HK-2 (cell line): ENCODE measurements around the gene IFI44L.

Experiments
- DNase-seq: peaks from one replicate; pipeline ENCODE4 v3.0.0-alpha.2; 2018; ENCODE audit not compliant: unreplicated experiment

IFI44L gene

DNA sequence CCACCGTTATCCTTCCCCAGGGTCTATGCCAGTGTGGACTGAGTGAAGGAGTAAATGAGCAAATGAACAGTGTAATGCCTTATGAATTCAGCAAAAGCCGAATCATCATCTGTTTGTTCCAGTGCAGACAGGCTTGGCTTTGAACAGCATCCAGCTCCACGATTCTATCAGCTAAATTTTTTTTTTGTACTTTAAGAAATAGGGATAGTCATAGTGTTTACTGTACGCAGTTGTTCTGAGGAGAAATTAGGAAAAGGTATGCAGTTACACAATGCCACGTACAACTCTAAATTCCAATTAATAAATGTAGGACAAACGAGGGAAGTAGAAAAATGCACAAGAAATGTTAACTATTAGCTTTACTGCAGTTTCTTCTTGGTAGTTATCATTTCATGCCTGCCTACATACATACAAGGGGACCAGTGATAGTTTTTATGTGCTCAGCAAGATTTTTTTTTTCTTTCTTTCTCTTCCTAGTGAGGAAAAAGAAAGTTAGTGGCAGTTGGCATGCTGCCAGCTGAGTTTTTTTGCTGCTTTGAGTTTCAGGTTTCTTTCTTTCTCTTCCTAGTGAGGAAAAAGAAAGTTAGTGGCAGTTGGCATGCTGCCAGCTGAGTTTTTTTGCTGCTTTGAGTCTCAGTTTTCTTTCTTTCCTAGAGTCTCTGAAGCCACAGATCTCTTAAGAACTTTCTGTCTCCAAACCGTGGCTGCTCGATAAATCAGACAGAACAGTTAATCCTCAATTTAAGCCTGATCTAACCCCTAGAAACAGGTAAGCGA, at the start of gene IFI44L:
Gene IFI44L, plus strand, starts transcription at position 646 of the 777 bp plus-strand sequence. CDS start 7,468 bp downstream, outside the sequence.
- DNase-seq: peak; percentile 10

DNA sequence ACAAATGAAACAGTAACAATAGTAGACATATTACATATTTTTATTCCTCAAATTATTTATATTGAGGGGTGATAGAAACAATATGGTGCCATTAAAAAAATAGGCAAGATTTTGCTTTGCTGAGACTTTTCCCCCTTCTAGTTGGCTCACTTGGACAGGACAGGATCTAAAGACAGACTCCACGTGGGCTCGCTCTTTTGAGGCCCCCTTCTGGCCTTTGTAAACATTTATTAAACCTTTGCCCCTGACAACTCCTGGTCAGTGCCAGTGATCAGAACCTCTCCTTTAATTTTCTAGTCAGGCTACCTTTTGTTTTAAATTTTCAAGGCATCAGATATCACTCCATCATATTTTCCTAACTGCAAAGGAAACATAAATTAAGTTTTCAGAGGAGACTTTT, 49.7 kb upstream of the IFI44L start:
- DNase-seq: no peak

DNA sequence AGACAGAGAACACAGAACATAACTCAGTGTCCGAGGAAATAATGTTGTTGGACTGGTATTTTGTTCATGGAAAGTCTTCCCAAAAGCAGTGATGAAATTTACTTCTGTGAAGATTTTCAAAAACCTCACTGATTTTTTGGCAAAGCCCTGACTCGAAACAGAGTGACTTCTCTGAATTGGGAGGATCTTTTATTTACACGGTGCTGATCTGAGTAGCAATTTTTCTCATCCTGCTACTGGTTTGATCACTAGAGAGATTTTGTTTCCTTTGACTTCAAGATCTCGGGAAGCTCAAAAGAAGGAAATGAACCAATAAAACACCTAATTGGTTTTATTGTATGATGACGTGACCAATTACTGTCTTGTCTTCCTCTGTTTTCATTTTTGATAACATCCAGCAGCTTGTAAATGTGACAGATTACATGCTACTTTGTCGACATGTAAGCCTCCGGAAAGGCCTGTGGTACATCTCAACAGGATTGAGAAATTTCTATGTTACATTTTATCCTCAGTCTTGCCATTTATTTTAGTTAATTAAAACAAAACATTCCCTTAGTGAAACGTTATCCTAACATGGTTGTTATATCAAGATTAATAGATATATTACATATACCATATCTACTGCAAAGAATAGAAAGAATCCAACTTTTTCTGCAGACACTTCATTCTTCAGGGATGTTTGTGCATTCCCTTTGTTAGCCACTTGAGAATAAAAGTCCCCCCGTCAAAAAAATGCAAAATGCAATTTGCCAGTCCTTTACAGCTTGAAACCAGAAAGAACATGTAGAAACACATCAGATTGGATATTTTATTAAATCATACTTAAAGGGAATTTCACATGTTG, 42.8 kb upstream of the IFI44L start:
- DNase-seq: no peak

DNA sequence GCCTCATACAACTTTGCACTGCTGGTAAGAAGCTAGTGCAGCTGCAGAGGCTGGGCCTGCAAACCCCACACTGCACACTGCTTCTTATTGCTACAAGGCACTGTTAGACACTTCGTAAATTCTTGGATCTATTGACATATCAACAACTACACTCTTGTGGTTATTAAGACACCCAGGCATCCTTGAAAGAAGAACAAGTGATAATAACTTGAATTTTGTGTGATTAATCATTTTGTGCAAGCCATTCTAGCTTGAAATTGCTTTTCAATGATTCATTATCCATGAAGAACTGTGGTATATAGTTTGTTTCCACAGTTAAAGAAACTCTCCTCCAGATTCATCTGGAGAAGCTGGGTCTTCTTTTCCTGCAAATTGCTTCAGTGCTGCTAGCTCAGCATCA, 33.7 kb upstream of the IFI44L start:
- DNase-seq: no peak

DNA sequence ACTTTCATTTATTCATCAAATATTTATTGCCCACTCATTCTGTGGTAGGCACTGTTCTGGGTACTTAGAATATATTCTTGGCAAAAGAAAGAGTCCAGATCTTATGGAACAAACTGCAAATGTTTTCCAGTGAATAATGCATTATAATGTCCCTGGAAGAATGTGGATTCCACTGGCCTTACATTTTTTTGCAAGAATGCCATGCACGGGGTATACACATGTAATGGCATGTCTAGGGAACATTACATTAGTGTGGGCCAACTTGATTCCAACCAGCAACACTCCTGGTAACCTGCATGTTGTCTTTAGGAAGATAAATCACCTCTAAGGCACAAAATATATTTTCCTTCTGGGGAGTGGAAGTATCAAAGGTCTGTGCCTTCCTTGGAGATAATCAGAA, 33.0 kb upstream of the IFI44L start:
- no peak for DNase-seq

DNA sequence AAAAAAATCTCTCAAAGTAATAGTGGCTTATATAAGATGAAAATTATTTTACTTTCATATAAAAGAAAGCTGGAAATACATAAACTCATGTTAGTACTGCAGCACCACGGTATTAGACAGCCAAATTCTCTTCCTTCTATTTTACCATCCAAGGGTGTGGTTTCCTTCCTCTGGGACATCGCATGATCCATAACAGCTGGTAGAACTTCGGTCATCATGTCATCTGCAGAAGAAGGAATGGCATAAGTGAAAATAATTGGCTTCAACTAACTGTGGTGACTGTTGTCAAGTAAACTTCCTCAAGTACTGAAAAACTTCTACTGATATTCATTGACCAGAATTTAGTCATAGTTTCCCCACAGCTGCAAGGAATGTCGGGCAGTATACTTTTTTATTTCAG, 28.3 kb upstream of the IFI44L start:
- no peak for DNase-seq

DNA sequence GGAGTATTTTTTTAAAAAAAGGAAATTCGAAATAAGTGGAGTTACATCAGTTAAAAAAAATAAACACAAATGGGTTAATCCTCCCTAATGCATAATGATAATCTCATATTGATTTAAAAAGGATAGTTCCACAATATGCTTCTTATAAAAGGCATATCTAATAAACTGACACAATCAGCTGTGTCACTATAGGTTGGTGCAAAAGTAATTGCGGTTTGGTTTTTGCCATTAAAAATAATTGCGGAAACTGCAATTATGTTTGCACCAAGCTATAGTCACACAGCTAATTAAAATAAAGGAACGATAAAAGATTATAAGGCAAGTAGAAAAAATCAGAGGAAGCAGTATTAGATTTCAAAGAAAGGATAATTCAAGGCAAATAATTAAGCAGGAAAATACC, 21.0 kb upstream of the IFI44L start:
- no peak for DNase-seq

DNA sequence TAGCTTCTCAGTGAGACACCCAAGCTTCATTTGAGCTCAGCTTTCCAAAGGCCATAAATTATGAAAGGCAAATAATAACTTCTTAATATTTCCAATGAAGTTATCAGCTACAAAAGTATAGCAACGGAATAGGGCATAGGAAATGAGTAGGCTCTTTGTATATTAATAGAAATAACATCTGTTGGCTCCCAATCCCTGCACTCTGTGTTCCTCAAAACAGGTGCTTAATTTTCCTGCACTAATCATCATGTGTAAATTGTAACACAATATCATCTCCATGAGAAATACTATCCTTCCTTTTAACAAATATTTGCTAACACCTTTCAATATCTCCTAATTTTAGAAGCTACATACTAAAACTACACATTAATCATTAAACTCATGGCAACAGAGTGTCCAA, 19.2 kb upstream of the IFI44L start:
- DNase-seq: no peak

DNA sequence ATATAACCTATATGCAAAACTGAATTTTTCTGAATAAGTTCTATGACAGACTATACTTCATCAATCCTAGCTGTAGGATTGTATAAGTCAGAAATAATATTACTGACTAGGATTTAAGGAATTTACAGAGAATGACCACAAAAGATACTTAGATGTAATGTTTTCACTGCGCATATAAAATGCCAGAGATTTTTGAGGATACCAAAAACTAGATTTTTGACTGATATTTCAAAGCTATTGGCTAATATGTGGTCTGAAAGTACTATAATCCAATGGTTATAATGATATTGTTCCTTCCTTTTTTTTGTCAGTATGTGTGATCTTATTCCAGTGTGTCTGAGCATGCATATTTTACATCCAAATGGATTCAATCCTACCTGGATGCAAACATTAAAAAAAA, 17.0 kb upstream of the IFI44L start:
- DNase-seq: no peak

DNA sequence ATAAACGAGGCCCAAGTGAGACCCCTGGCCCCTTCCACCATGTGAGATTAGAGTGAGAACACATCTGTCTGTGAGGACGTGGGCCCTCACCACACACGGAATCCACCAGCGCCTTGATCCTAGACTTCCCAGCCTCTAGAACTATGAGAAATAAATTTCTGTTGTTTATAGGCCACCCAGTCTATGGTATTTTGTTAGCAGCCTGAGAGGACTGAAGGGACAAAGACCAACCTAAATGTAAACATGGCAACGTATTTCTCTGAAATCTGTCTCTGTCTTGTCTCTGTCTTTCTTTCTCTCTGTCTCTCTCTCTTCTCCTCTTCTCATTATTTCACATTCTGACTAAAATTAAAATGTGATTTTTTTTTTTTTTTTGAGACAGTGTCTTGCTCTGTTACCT, 15.6 kb upstream of the IFI44L start:
- DNase-seq: no peak

DNA sequence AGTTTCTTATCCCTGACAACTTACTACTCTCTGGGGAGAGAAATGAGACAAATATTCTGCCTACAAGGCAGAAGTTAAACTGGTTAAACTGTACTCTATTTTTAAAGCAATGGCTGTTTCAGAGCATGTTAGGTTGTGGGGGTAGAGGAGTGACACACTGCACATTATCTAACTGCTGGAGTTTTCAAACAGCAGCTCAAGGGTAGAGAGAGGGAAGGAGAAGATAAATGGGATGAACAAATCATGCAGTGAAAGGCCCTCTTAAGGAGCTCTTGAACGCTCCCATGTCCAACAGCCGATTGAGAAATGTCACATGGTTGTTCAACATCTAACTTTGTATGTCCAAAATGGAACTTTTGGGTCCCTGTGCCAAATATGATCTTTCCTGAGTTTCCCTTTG, 14.0 kb upstream of the IFI44L start:
- no peak for DNase-seq

DNA sequence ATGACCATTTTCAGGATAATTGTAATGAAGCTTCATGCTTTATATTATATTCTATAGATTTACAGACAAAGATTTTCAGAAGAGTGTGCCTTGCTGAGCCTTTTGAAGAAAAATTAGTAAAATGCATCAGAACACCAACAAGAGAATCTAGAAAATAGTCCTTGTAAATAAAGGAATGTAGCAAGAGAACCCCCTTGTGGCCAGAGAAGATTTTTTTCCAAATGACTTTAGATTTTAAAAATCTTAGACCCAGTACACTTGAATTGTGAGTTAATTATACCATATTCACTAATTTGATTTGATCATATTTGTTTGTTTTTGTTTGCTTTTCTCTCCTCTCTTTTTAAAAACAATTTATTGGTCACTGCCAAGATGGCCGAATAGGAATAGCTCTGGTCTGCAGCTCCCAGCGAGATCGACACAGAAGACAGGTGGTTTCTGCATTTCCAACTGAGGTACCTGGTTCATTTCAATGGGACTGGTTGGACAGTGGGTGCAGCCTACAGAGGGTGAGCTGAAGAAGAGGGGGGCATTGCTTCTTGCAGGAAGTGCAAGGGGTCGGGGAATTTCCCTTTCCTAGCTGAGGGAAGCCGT, 12.8 kb upstream of the IFI44L start:
- DNase-seq: no peak

DNA sequence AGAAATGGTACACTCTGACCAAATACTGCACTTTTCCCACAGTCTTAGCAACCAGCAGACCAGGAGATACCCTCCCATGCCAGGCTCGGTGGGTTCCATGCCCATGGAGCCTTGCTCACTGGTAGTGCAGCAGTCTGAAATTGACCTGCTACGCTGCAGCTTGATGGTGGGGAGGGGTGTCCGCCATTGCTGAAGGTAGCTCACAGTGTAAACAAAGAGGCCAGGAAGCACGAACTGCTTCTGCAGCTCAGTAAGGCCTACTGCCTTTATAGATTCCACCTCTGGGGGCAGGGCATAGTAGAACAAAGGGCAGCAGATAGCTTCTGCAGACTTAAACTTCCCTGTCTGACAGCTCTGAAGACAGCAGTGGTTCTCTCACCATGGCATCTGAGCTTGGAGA, 12.3 kb upstream of the IFI44L start:
- no peak for DNase-seq

DNA sequence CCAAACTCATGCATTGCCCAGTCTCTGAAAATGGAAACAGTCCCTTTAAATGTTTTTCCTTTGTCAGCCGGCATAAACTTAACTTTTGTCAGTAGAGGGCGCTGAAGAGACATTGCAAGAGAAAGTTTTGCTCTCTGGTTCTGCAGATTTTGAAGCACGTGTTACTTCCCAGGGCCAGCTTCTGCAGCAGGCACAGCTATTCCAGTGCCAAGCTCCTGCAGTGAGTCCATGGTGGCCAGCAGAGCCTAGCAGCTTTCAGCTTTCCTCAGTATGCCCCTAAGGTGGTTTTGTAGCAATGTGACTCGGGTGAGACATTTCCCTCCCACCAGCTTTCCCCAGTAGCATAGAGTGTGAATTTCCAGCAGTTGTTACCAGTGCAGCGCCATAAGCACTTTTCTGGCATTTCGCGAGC, 2.6 kb upstream of the IFI44L start:
- DNase-seq: peak; percentile 53

DNA sequence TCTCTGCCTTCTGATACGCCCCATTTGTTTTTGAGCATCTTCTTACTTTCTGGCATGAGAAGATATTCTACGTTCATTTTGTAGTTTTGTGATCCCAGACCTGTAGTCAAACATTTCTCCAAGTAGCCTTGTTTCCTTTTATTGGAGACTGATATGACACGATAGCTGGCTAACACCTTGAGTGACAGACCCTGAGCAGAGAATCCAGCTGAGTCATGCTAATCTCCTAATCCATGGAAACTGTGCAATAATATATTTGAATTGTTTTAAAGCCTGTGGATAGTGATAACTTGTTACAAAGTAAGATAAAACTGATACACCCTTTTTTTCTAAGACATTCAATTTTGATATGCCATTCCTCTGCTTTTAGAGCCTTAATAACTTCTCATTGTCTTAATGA, 1.2 kb upstream of the IFI44L start:
- DNase-seq: no peak

DNA sequence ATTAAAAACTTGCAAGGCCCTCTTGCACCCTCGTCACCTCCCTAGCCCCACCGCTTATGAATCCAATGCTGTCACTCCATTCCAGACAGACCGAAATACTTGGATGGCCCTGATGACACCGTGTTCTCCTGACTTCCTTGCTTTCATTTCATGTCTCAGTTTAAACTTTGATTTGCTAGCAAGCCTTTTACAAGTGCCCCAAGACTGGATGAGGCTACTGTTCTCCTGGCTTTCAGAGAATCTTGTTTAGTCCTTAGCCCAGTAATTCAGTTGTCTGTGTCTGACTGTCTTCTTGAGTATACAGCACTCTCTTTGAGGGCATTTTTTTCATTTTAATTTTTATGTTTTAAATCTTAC, 824 bp upstream of the IFI44L start:
- DNase-seq: peak; percentile 6

DNA sequence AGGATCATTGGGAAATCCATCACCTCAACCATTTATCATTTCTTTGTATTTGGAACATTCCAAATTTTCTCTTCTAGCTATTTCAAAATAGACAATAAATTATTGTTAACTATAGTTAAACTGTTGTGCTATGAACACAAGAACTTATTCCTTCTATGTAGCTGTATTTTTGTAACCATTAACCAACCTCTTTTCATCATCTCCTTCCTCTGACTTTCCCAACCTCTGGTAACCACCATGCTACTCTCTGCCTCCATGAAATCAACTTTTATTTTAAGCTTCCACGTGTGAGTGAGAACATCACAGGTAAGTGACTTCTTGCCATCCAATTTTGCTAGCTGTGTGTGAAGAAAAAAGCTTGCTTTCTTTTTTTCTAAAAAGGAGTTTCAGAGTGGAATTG, 418 bp downstream of the IFI44L start:
- DNase-seq: no peak

DNA sequence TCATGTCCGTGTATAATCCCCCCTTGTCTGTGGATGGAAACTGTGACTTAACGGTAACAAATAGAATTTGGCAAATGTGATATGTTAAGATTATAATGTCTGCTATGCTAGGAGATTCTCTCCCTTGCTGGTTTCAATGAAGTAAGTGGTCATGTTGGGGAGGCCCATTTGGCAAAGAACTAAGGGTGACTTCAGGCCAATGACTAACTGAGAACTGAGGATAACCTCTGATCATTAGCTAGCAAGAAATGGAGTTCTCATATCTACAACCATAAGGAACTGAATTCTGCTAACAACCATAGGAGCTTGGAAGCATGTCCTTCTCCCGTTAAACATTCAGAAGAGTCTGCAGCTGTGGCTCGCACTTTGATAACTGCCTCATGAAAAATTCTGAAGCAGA, 2.3 kb downstream of the IFI44L start:
- DNase-seq: no peak

DNA sequence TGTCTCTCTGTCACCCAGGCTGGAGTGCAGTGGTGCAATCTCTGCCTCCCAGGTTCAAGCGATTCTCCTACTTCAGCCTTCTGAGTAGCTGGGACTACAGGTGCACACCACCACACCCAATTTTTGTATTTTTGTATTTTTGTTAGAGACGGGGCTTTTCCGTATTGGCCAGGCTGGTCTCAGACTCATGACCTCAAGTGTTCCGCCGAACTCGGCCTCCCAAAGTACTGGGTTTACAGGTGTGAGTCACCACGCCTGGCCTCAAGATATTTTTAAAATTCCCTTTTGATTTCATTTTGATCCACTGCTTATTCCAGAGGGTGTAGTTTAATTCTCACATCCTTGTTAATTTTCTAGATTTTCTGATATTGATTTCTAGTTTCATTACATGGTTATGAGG, 3.8 kb downstream of the IFI44L start:
- DNase-seq: no peak

DNA sequence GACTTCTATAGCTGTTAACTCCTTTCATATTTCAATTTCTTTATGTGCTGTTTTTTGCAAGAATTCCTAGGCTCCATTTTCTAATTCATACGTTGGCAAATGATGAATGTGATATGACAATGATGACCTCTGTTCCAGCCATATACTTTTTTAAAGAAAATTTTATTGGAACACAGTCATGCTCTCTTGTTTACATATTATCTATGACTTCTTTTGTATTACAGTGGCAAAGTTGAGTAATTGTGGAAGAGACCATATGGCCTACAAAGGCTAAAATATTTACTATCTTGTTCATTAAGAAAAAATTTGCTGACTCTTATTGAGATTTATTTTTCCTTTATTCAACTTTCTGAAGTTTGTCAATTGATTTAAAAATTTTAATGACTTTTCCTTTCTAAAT, 7.1 kb downstream of the IFI44L start:
- DNase-seq: no peak

DNA sequence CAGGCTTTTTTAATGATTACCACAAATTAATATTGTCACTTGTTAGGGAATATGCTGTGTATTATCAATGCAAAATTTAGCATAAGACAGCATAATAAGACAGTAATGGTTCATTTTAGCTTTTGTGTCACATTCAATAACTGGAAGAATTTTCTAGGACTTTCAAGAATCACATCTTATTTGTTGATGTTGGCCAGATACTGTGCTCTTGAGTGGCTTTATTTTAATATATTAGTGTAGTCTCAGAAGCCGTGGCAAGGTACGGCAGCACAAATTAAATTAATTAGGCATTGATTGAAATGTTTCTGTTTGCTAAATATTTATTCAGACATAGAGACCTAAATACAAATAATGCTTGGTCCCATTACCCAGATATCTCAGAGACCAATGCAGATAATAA, 10.4 kb downstream of the IFI44L start:
- DNase-seq: no peak

DNA sequence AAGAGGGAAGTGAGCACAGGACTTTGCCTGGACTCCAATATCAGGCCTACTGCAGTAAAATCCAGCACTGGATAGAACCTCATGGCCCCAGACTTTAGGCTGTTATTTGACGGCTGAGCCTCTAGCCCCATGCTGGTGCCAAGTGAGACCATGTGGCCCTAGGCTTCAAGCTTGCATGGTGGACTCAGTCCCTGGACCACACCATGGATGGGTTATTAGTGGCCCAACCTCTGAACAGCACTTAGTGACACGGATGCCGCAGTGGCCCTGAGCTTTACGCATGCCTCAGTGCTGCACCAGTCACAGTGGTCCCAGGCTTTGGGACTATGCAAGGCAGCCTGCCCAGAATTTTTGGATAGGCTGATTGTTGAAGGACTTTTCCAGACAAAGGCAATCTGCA, 13.0 kb downstream of the IFI44L start:
- no peak for DNase-seq

DNA sequence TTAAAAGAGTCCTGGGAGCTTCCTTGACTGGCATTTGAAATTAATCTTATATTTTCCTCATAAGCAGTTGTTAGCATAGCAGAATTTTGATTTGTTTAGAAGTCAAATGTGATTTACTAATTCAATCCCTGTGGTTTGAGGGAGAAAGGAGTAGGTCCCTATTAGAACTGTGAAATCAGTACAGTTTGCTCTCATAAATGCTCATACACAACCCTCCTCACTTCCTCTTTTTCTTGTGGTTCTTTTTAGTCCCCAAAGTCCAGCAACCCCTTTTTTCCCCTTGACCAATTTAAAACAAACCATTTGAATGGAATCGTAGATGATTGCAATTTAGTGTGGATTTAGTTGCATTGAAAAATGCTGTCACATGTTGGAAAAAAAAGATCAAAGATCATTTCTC, 20.2 kb downstream of the IFI44L start:
- no peak for DNase-seq
